K562 (cell line): ENCODE results near the gene IFT81. TPM values are rescaled to one million over a fixed set of nuclear protein-coding genes. Genes with fewer than 3 reads are reported as not detected.

ENCODE experiments used
- BDP1 ChIP-seq: IDR thresholded peaks from 3 replicates; pipeline ENCODE4 v1.6.1; 2011; ENCODE audit not compliant: insufficient read length, insufficient read depth
- E2F8 ChIP-seq: fragments of 450-650 bp; IDR thresholded peaks from 2 replicates; pipeline ENCODE4 v1.7.1; 2018; ENCODE audit warnings: mild to moderate bottlenecking, low read depth; ENCODE audit not compliant: partially characterized antibody
- EP400 ChIP-seq: fragments of 450-650 bp; IDR thresholded peaks from 2 replicates; pipeline ENCODE4 v1.6.1; 2017; ENCODE audit warnings: antibody characterized with exemption, mild to moderate bottlenecking, moderate library complexity
- FOXK2 ChIP-seq, 2 experiments: fragments of 450-650 bp; IDR thresholded peaks in 1 of 2; conservative IDR thresholded peaks in 1 of 2; 2 replicates each; pipeline ENCODE4 v1.6.1; 2016; ENCODE audit warnings: low read depth in 2 of 2, mild to moderate bottlenecking in 1 of 2
- GTF2B ChIP-seq: IDR thresholded peaks from 2 replicates; pipeline ENCODE4 v1.6.1; 2011; ENCODE audit not compliant: insufficient read length; ENCODE audit errors: extremely low read depth
- HES1 ChIP-seq: fragments of 450-650 bp; IDR thresholded peaks from 2 replicates; pipeline ENCODE4 v1.6.1; 2016; ENCODE audit warnings: low read depth, mild to moderate bottlenecking, moderate library complexity
- HMG20A ChIP-seq: fragments of 450-650 bp; formaldehyde crosslinking; conservative IDR thresholded peaks from 2 replicates; pipeline ENCODE4 v1.4.0; 2020; ENCODE audit warnings: mild to moderate bottlenecking, mixed read lengths
- KLF16 ChIP-seq: IDR thresholded peaks from 2 replicates; pipeline ENCODE4 v1.6.1; 2016; ENCODE audit warnings: antibody characterized with exemption
- PATZ1 ChIP-seq: fragments of 250-450 bp; sonication (Bioruptor Pico); IDR thresholded peaks from 2 replicates; pipeline ENCODE4 v1.5.0; 2020; ENCODE audit warnings: mild to moderate bottlenecking, borderline replicate concordance
- PML ChIP-seq: IDR thresholded peaks from 2 replicates; pipeline ENCODE4 v1.6.1; 2012; ENCODE audit warnings: low read length, inconsistent platforms
- POLR3G ChIP-seq: IDR thresholded peaks from 2 replicates; pipeline ENCODE4 v1.6.1; 2011; ENCODE audit not compliant: insufficient read length, insufficient replicate concordance; ENCODE audit errors: extremely low read depth
- RAD51 ChIP-seq: fragments of 450-650 bp; IDR thresholded peaks from 2 replicates; pipeline ENCODE4 v1.7.1; 2016; ENCODE audit warnings: low read depth, mild to moderate bottlenecking, borderline replicate concordance
- RBM25 ChIP-seq: fragments of 200-400 bp; formaldehyde crosslinking; IDR thresholded peaks from 2 replicates; pipeline ENCODE4 v1.6.1; 2018; ENCODE audit warnings: low read length, low read depth, moderate library complexity; ENCODE audit not compliant: severe bottlenecking
- RNF2 ChIP-seq: sonication (generic); IDR thresholded peaks from 2 replicates; pipeline ENCODE4 v1.6.1; 2016
- TCF15 ChIP-seq: fragments of 250-450 bp; sonication (Bioruptor Pico); IDR thresholded peaks from 2 replicates; pipeline ENCODE4 v1.8.0; 2022; ENCODE audit warnings: moderate library complexity, mild to moderate bottlenecking, inconsistent platforms
- TGIF2 ChIP-seq: sonication (generic); formaldehyde crosslinking; IDR thresholded peaks from 2 replicates; pipeline ENCODE4 v1.8.1; 2022; ENCODE audit warnings: mild to moderate bottlenecking, missing genetic modification reagents, moderate library complexity
- TRIM28 ChIP-seq: fragments of 450-650 bp; IDR thresholded peaks from 2 replicates; pipeline ENCODE4 v1.6.1; 2017
- USF1 ChIP-seq: sonication (generic); formaldehyde crosslinking; IDR thresholded peaks from 2 replicates; pipeline ENCODE4 v1.9.0; 2022; ENCODE audit warnings: mild to moderate bottlenecking, missing genetic modification reagents
- ZNF436 ChIP-seq: fragments of 250-450, 450-650 bp; sonication (Bioruptor Pico); formaldehyde crosslinking; IDR thresholded peaks from 2 replicates; pipeline ENCODE4 v1.7.0; 2020; ENCODE audit warnings: mild to moderate bottlenecking
- ZNF551 ChIP-seq: fragments of 250-450 bp; sonication (Bioruptor Pico); IDR thresholded peaks from 2 replicates; pipeline ENCODE4 v1.5.0; 2021; ENCODE audit warnings: mild to moderate bottlenecking, moderate library complexity
- polyA plus RNA-seq, 8 experiments: library from polyadenylated mRNA; depleted of rRNA in 4 of 8; stranded (reverse) in 5 of 8; unstranded in 3 of 8; fragments of >200 nt; fragmentation: Nextera tagmentation in 2 of 8; fragmentation: Illumina TruSeq in 1 of 8; extraction: Ambion mirVana in 2 of 8; extraction: Trizol in 1 of 8; gene quantifications; 2 replicates each; pipeline versions ENCODE4 v1.2.1 to v1.2.3, GENCODE V29; 2011 to 2014; ENCODE audit warnings: inconsistent platforms in 1 of 8, missing spikeins in 1 of 8
- total RNA-seq, 7 experiments: library from RNA; depleted of rRNA in 6 of 7; stranded (reverse); fragments of >200 nt in 6 of 7; fragmentation: Illumina TruSeq in 2 of 7; extraction: Trizol in 2 of 7; gene quantifications; 2 replicates each; pipeline versions ENCODE4 v1.2.1 to v1.2.3, GENCODE V29; 2011 to 2021; ENCODE audit warnings: low replicate concordance in 1 of 7

IFT81 gene
- total and polyA plus RNA-seq, 9 of the 15 experiments (the other 6 are each of a cell fraction or from before 2014, with no cell fraction given): 2.8 to 11.9 (median 7.9) TPM

GRCh38 chr12:110079477-110080400 is 44.4 kb upstream of the IFT81 start (continued):
- TF ChIP-seq RBM25 (peak; percentile 60), FOXK2 (conservative IDR thresholded peaks at IDR 0.05 in 1 of 2, IDR thresholded peaks at IDR 0.05 in 1 of 2; ENCODE audit: low read depth in 2 of 2) (peak; percentile 92 to 93), POLR3G (no peak), USF1 (CRISPR knock-in tag) (peak; percentile 90), TGIF2 (CRISPR knock-in tag) (peak; percentile 55; the same call in 1 of the 2 replicates), BDP1 (no peak), GTF2B (no peak), HMG20A (CRISPR knock-in tag) (no peak), KLF16 (0 out of 2 replicates have a peak, but pooled peaks have one; percentile 34), HES1 (peak; percentile 32; the same call in 1 of the 2 replicates), E2F8 (no peak), PML (no peak), EP400 (peak; percentile 88), ZNF551 (CRISPR knock-in tag) (no peak), ZNF436 (CRISPR knock-in tag) (no peak), TRIM28 (no peak), RAD51 (peak; percentile 80), TCF15 (CRISPR knock-in tag) (peak; percentile 15; the same call in 1 of the 2 replicates), PATZ1 (CRISPR knock-in tag) (no peak), RNF2 (peak; percentile 95)
